ENCODE results near the gene OR2A12.
"Not testable (repeated sequence)": the region's sequence is repeated elsewhere in the genome, so short reads cannot be mapped to it uniquely, and the experiment has no call there.

The OR2A12 gene

GRCh38 chr7:144127714-144128334 lies 41.7 kb downstream of the OR2A12 start:
- peak; percentile 66 for DNase-seq

DNA sequence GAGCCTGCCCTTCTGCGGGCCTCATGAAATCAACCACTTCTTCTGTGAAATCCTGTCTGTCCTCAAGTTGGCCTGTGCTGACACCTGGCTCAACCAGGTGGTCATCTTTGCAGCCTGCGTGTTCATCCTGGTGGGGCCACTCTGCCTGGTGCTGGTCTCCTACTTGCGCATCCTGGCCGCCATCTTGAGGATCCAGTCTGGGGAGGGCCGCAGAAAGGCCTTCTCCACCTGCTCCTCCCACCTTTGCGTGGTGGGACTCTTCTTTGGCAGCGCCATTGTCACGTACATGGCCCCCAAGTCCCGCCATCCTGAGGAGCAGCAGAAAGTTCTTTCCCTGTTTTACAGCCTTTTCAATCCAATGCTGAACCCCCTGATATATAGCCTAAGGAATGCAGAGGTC lies 43.5 kb downstream of the OR2A12 start:
- not testable (repeated sequence) for DNase-seq

GRCh38 chr7:144130730-144131129 lies 44.7 kb downstream of the OR2A12 start:
- no peak for DNase-seq

DNA sequence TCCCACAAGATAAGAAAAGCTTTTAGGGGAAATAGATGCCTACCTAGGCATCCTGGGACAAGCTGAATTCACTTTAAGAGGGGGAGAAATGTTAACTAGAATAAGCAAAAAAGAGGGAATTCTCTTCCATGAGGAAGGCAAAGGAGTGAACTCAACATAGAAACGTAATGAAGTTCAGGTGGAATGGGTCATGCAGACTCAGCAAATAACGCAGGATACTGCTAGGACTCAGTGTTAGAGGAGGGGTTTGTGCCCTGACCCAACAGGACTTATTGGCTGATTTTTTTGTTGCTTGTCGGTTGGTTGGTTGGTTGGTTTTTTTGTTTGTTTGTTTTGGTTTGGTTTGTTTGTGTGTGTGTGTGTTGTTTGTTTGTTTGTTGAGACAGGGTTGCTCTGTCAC lies 46.2 kb downstream of the OR2A12 start:
- no peak for DNase-seq

DNA sequence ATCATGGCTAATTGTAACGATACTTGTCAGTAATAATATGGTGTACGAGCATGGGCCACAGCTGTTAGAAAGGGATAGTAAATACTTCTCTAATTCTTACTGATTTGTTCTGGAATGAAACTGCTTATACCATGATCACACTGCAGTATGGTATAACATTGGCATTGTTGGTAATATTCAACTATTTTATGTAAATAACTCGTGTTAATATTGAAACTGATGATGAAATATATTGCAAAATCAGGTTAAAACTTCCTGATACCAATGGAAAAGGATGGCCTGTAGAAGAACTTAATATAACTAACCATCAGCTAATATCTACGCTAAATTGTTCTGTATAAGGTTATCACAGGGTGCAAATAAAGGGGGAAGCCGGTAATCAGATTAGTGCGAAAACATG lies 47.2 kb downstream of the OR2A12 start:
- no peak for DNase-seq

DNA sequence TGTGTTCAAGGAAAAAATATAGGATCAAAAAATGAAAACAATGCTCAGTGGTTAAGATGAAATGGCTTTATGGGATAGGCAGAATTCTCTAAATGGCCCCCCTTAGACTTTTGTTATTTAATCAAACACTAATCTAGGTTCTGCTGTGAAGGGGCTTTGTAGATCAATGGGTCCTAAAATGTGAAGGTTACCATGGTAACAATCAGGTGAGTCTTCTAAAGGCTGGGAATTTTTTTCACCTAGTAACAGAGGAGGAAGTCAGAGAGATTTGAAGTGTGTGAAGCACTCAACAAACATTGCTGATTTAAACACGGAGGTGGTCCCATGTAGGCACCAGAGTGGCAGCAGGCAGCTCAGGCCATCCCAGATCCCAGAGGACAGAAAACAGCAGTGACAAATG lies 48.0 kb downstream of the OR2A12 start:
- no peak for DNase-seq

GRCh38 chr7:144137501-144137900 lies 51.4 kb downstream of the OR2A12 start:
- no peak for DNase-seq

GRCh38 chr7:144142187-144142586 lies 56.1 kb downstream of the OR2A12 start:
- no peak for DNase-seq

- no peak for DNase-seq
These were observed 58.3 kb downstream of the OR2A12 start for GRCh38 chr7:144144426-144144825.

- no peak for DNase-seq
These were observed 62.2 kb downstream of the OR2A12 start for GRCh38 chr7:144148224-144148827.
